Naive thymus-derived CD8-positive, alpha-beta T cell (primary cell): ENCODE data around the gene RPTOR. TPM values are rescaled to one million over a fixed set of nuclear protein-coding genes. Genes with fewer than 3 reads are reported as not detected.
A peak's percentile ranks its signal among the peaks of the same experiment; 100 is the strongest.

Source experiments
- ATAC-seq, 2 donors: fragments of 150-1000 bp; cut with Tn5 transposase in 1 of 2; sonication (Bioruptor Pico), chemical (Tn5 transposase) in 1 of 2; 1 replicate in 1 of 2; 2 replicates in 1 of 2; pipeline ENCODE4 v1.10.0; 2021; ENCODE audit warnings: mild to moderate bottlenecking in 2 of 2, moderate library complexity in 2 of 2
- POLR2A ChIA-PET: fragments of 350-600 bp; sonication (Branson Sonifier 250); formaldehyde crosslinking; loops from one replicate; lab custom pipeline; 2021; ENCODE audit warnings: antibody characterized with exemption; lab: Charles Lee
- DNase-seq, 10 donors: peaks; one replicate each; pipeline versions ENCODE4 v3.0.0 to v3.0.0-alpha.2; 2020 to 2022
- H3K27ac Mint-ChIP-seq, 10 donors: one replicate each; pipeline ENCODE4 v1.8.0; 2020 to 2022; ENCODE audit warnings: mild to moderate bottlenecking in 10 of 10, mixed read lengths in 10 of 10, moderate library complexity in 4 of 10, inconsistent platforms in 1 of 10
- H3K27me3 Mint-ChIP-seq, 5 donors: one replicate each; pipeline ENCODE4 v1.8.0; 2021 to 2022; ENCODE audit warnings: mixed read lengths in 5 of 5
- H3K36me3 Mint-ChIP-seq, 3 donors: one replicate each; pipeline ENCODE4 v1.8.0; 2020 to 2022; ENCODE audit warnings: mixed read lengths in 3 of 3, mild to moderate bottlenecking in 2 of 3, inconsistent platforms in 1 of 3
- H3K4me1 Mint-ChIP-seq, 4 donors: one replicate each; pipeline ENCODE4 v1.8.0; 2021 to 2022; ENCODE audit warnings: mixed read lengths in 4 of 4
- H3K4me3 Mint-ChIP-seq, 10 donors: one replicate each; pipeline ENCODE4 v1.8.0; 2020 to 2022; ENCODE audit warnings: mild to moderate bottlenecking in 10 of 10, mixed read lengths in 10 of 10, moderate library complexity in 6 of 10, inconsistent platforms in 1 of 10
- H3K9me3 Mint-ChIP-seq, 9 donors: one replicate each; pipeline ENCODE4 v1.8.0; 2020 to 2022; ENCODE audit warnings: mixed read lengths in 9 of 9, mild to moderate bottlenecking in 3 of 9, inconsistent platforms in 1 of 9, moderate library complexity in 1 of 9
- polyA plus RNA-seq, 3 donors: library from polyadenylated mRNA; unstranded; fragments of 300-500 nt; fragmentation: Illumina TruSeq; gene quantifications; one replicate each; pipeline ENCODE4 v1.2.3, GENCODE V29; 2021
- total RNA-seq, 8 experiments: library from RNA in 2 of 8; stranded (reverse) in 2 of 8; gene quantifications; one replicate each; pipeline ENCODE4 v1.2.3 and lab custom pipeline; 2021 to 2026

The RPTOR gene
- total and polyA plus RNA-seq, 5 experiments from 2014 or later = 5.3 to 53.9 (median 10.2) TPM

DNA sequence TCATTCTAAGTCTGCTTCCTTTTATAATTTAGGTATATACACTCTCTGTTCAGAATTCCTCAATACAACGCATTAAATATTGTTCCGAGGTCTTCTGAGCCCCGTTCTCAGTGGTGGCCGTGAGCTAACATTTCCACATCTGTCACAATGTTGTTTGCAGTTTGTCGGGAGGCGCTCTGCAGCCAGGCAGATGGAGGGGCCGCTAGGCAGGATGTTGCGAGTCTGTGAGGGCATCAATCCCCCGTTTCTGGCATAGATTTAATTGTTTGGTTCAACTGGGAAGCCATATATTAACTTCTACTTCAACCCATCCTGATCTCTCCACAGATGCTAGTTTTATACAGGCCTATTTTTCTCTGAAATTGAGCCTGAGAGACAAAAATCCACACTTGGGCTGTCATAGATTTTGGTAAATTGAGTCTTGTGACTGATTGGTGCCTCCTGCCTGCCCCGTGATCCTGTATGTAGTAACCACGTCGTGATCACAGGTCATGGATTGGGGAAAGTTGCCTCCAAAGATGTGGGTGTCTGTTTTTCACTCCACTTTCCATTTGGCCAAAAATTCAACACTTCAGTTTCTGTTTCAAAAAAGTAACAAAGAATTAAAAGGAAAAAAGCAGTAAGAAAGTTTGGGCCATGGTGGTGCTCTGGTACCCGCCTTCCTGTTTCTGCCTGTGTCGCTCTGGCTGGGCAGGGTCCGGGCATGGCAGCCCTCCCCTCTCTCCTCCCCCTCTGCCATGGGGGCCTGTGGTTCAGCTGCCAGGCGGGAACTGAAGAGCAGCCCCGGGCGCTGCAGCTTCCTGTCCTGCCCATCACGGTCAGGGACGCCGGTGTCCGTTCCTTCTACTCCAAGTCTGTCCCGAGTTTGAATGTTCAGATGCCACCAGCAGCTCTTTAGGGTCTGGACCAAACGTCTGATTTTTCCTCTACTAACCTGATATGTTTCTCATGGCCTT lies 41.5 kb downstream of the RPTOR start:
- no peak for DNase-seq
- H3K4me3 Mint-ChIP-seq = peak overlapping the region; percentile 8 to 64 (median 46)
- POLR2A ChIA-PET = no interaction called here

DNA sequence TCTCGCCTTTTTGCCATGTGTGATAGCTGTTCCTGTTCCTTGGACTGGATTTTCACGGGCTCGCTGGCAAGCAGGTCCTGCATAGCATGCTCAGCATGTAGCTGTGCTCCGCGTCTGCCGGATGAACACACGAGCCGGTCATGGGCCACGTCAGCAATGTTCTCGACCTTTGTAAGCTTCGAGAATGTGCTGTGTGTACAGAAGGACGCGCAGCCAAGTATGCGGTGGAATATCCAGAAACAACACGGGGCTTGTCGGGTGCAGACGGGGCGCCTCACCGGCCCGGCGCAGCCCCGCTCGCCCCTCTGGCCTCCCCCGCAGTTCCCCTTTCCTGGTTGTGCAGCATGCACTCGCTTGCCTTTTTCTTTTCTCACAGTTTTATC lies 42.2 kb downstream of the RPTOR start:
- Mint-ChIP-seq H3K27ac (peak overlapping the region in 7 of 10 donors; percentile 4 to 85 (median 77)), H3K36me3 (peaks cover 0 to 15% (median under 1%) of the 10 kb centered on the region in 3 donors), H3K4me1 (peaks cover 27 to 61% (median 51%) of the 10 kb centered on the region in 4 donors), H3K27me3 (no peaks in the 10 kb centered on the region), H3K4me3 (peak overlapping the region in 9 of 10 donors; percentile 8 to 64 (median 53)), H3K9me3 (no peaks in the 10 kb centered on the region)
- DNase-seq (no peak), ATAC-seq (no peak)
- POLR2A ChIA-PET = no interaction called here

More for the DNA sequence above, 41.5 kb downstream of the RPTOR start:
- H3K27ac Mint-ChIP-seq = peak overlapping the region in 8 of 10 donors; percentile 63 to 85 (median 80)
- peaks cover 0 to 17% (median 3%) of the 10 kb centered on the region in 3 donors for H3K36me3 Mint-ChIP-seq
- no peaks in the 10 kb centered on the region for H3K9me3 Mint-ChIP-seq
- peaks cover 26 to 57% (median 47%) of the 10 kb centered on the region in 4 donors for H3K4me1 Mint-ChIP-seq
- no peaks in the 10 kb centered on the region for H3K27me3 Mint-ChIP-seq
- ATAC-seq = peak in 1 of 2 donors; percentile 40

DNA sequence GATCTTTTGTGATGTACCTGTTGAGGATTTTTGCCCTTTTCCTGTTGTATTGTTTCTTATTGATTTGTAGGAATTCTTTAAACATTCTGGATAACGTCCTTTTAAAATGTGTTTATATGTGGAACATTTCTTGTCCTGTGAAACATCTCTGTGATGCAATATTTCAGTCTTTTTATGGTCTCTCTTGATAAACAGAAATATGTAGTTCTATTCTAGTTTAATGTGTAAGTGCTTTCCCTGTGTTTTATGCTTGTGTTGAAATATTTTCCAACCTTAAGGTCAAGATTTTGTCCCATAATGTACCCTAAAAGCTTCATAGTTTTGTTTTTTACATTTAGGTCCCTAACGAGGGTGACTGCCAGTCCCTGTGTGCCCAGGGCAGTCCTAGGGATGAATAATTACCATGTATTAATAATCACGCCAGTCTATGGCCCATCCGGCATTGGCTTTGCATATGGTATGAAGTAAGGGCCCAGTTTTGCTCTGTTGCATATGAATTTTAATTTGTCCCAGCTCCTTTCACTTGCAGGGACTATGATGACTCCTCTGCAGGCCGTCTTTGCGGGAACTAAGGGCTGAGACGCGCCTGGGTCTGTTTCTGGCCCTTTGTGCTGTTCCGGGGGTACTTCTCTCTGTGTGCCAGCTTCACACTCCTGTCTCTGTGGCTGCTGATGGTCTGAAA lies 44.2 kb downstream of the RPTOR start:
- H3K4me3 Mint-ChIP-seq = no peak overlapping the region
- H3K9me3 Mint-ChIP-seq = no peaks in the 10 kb centered on the region
- POLR2A ChIA-PET = interaction anchor here (0.5 kb wide), 1 partner anchor 187 kb away, joined by 5 read pairs; no protein-coding TSS in a partner anchor
- ATAC-seq (no peak), DNase-seq (no peak)
- no peaks in the 10 kb centered on the region for H3K27me3 Mint-ChIP-seq
- peaks cover 0 to 6% (median 0%) of the 10 kb centered on the region in 3 donors for H3K36me3 Mint-ChIP-seq
- H3K27ac Mint-ChIP-seq = peak overlapping the region in 2 of 10 donors; percentile 18 to 66
- H3K4me1 Mint-ChIP-seq = peaks cover 27 to 64% (median 53%) of the 10 kb centered on the region in 4 donors

DNA sequence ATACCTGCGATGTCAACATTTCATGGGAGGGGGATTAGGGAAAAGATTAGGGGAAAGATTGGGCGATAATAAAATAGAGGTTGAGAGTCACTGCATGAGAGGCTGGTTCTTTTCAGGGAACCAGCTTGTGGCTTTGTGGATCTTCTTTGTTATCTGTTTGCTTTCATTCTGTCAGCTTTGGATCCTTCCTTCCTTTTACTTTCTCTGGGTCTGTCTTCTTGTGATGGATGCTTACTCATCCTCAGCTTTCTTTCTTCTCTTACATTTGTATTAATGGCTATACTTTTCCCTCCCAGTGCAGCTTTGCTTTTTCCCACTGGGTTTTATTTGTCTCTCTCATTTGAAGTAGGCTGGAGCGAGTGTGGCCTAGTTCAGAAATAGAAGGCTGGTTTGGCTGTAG lies 47.1 kb downstream of the RPTOR start:
- ATAC-seq (no peak), DNase-seq (no peak)
- Mint-ChIP-seq H3K36me3 (no peaks in the 10 kb centered on the region), H3K27me3 (no peaks in the 10 kb centered on the region), H3K4me1 (peaks cover 29 to 75% (median 66%) of the 10 kb centered on the region in 4 donors), H3K27ac (peak overlapping the region in 9 of 10 donors; percentile 57 to 89 (median 75)), H3K9me3 (no peaks in the 10 kb centered on the region), H3K4me3 (peak overlapping the region in 2 of 10 donors; percentile 16 to 48)
- POLR2A ChIA-PET = no interaction called here

DNA sequence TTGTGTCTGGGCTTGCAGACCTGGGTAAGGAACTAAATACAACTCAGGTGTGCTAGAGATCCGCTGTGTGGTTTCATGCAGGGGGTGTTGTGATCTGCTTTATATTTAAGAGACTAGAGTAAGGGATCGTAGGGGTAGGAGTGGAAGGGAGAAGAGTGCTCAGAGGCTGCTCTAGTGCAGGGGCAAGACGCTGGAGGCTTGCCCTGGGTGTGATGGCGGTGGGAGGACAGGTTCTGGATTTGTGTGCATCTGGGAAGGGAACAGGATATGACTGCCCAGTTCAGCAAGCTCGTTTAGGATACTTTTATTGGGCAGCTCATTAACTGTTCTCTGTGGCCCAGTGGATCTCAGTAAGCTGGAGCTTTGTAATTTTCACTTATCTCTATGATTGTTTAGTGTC lies 47.6 kb downstream of the RPTOR start:
- no peaks in the 10 kb centered on the region for H3K27me3 Mint-ChIP-seq
- H3K27ac Mint-ChIP-seq = peak overlapping the region in 8 of 10 donors; percentile 56 to 89 (median 66)
- H3K4me1 Mint-ChIP-seq = peaks cover 31 to 75% (median 67%) of the 10 kb centered on the region in 4 donors
- ATAC-seq (no peak), DNase-seq (no peak)
- POLR2A ChIA-PET = no interaction called here
- H3K36me3 Mint-ChIP-seq = no peaks in the 10 kb centered on the region
- peak overlapping the region in 3 of 10 donors; percentile 1 to 48 (median 5) for H3K4me3 Mint-ChIP-seq
- no peaks in the 10 kb centered on the region for H3K9me3 Mint-ChIP-seq

DNA sequence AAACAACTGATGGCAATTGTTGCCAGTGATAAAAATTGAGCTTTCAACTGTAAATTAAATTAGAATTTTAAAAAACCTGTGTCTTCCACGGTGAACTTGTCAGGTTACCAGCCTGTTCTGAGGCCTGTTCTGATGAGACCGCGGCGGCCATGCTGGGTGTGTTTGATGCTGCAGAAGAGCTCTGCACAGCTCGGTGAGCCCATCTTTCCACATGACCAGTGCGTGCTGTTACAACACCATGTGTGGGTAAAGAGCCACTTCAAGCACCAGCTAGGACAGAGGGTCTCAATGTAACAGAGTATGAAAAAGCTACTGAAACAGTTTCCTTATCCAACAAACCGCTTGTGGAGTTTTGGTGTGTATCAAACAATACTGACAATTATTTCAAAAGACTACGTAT lies 48.5 kb downstream of the RPTOR start:
- no peak for ATAC-seq
- no peak for DNase-seq
- Mint-ChIP-seq H3K4me1 (peaks cover 33 to 82% (median 73%) of the 10 kb centered on the region in 4 donors), H3K4me3 (no peak overlapping the region), H3K36me3 (no peaks in the 10 kb centered on the region), H3K9me3 (no peaks in the 10 kb centered on the region), H3K27me3 (no peaks in the 10 kb centered on the region), H3K27ac (no peak overlapping the region)
- POLR2A ChIA-PET = no interaction called here

DNA sequence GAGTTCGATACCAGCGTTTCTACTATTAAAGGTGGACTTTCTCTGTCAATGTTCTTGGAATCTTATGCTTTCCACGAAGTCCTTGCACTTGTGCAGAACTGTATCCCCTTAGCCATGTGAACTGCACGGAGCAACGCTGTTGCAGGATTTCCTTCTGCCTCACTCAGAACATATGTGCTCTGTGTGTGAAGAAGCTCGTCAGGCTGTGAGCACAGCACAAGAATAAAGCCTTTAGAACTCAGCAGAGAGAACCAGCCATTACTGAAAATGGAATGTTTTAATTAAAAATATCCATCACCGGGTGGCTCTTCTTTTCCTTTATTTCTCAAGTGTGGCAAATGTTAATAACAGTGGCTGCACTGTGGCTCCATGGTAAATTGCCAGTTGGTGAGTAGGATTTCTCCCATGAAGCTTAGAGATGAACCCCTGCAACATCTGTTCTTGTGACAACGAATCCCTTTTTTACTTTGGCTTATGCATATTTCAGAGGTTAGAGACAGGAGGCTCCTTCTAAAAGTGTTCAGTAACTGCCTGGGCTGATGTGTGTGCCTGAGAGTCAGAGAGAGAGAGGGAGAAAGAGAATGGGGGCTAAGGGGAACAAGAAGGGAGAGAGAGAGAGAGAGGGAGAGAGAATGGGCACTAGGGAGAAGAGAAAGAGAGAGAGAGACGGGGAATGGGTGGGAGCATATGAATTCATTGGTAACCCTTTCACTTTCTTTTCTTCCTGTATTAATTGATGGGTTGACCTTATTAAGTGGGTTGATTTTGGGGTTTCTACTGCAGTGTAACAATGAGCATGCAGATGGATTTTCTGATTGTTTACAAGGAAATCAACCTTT lies 50.0 kb downstream of the RPTOR start:
- ATAC-seq = no peak
- no peaks in the 10 kb centered on the region for H3K36me3 Mint-ChIP-seq
- POLR2A ChIA-PET = no interaction called here
- H3K27me3 Mint-ChIP-seq = no peaks in the 10 kb centered on the region
- H3K4me1 Mint-ChIP-seq = peaks cover 39 to 83% (median 82%) of the 10 kb centered on the region in 4 donors
- no peak for DNase-seq
- no peaks in the 10 kb centered on the region for H3K9me3 Mint-ChIP-seq
- peak overlapping the region in 6 of 10 donors; percentile 8 to 86 (median 56) for H3K27ac Mint-ChIP-seq
- peak overlapping the region in 4 of 10 donors; percentile 25 to 57 (median 37) for H3K4me3 Mint-ChIP-seq

DNA sequence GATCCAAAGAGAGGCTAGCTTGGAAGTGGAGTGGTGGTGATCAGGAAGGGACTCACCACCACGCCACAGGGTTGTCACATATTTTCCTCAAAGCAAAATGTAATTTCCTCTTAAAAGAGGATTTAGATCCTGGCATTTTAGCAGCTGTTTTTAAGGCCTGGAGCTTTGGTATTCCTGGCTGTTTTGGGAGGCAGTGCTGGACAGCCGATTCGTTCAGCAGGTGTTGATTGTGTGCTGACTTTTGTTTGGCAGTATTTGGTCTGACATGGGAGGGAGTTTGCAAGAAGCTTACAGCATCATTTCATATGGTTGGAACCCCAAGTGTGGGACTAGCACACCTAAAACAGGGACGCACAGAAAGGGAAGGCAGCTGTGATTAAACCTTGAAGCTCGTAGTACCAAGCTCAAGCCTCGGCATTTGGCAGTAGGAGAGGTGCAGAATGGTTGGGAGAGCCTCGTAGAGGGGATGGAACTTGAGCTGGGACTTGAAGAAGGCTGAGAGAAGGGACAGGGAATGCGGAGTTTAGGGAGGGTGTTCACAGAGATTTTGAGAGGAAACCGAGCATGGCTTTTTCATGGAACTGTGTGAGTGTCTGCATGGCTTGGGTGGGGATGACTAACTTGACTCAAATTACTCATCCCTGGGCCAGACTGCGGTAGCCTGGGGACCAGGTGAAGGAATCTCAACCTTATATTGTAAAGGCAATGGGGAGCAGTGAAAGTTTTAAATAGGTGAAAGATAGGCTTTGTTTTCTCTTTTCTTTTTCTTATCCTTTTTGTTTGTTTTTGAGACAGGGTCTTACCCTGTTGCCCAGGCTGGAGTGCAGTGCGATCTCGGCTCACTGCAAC lies 52.3 kb downstream of the RPTOR start:
- Mint-ChIP-seq H3K27me3 (no peaks in the 10 kb centered on the region), H3K36me3 (peaks cover 0 to 4% (median 0%) of the 10 kb centered on the region in 3 donors), H3K9me3 (no peaks in the 10 kb centered on the region), H3K4me3 (peak overlapping the region in 1 of 10 donors; percentile 19), H3K27ac (peak overlapping the region in 5 of 10 donors; percentile 40 to 82 (median 52)), H3K4me1 (peaks cover 39 to 74% (median 70%) of the 10 kb centered on the region in 4 donors)
- no peak for DNase-seq
- ATAC-seq = no peak
- POLR2A ChIA-PET = interaction anchor here (0.5 kb wide), 1 partner anchor 142 kb away, joined by 3 read pairs; no protein-coding TSS in a partner anchor

DNA sequence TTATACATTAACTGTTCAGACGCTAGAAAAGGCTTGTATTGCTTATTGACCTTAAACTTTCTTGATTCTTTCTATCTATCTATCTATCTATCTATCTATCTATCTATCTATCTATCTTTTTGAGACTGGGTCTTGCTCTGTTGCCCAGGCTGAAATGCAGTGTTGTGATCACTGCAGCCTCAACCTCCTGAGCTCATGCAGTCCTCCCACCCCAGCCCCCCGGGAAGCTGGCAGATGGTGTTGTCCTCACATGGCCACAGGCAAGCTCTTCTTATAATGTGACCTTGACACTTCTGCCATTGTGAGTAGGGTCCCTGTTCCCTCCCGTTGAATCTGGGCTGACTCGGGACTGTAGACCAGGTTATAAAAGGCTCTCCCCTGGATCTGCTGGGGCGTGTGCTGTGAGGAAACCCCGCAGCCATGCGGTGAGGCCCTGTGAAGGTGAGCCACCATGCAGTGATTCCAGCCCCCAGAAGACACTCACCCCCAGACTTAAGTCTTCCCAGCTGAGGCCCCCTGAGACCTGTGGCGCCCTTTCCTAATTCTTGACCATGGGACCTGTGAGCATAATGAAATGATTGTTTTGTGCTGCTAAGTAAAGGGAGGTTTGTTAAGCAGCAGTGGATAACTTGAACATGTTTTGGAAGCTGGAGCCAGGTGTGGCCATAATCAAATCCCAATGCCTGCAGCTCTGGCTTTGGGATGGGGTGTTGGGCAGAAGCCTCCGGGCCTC lies 54.3 kb downstream of the RPTOR start:
- DNase-seq (no peak), ATAC-seq (no peak)
- Mint-ChIP-seq H3K9me3 (no peaks in the 10 kb centered on the region), H3K4me1 (peaks cover 40 to 79% (median 79%) of the 10 kb centered on the region in 4 donors), H3K36me3 (peaks cover 0 to 4% (median 4%) of the 10 kb centered on the region in 3 donors), H3K4me3 (peak overlapping the region in 3 of 10 donors; percentile 40 to 51 (median 44)), H3K27ac (peak overlapping the region in 5 of 10 donors; percentile 13 to 80 (median 32)), H3K27me3 (no peaks in the 10 kb centered on the region)
- POLR2A ChIA-PET = interaction anchor here (0.7 kb wide), 1 partner anchor 197 kb away, joined by 3 read pairs; no protein-coding TSS in a partner anchor

DNA sequence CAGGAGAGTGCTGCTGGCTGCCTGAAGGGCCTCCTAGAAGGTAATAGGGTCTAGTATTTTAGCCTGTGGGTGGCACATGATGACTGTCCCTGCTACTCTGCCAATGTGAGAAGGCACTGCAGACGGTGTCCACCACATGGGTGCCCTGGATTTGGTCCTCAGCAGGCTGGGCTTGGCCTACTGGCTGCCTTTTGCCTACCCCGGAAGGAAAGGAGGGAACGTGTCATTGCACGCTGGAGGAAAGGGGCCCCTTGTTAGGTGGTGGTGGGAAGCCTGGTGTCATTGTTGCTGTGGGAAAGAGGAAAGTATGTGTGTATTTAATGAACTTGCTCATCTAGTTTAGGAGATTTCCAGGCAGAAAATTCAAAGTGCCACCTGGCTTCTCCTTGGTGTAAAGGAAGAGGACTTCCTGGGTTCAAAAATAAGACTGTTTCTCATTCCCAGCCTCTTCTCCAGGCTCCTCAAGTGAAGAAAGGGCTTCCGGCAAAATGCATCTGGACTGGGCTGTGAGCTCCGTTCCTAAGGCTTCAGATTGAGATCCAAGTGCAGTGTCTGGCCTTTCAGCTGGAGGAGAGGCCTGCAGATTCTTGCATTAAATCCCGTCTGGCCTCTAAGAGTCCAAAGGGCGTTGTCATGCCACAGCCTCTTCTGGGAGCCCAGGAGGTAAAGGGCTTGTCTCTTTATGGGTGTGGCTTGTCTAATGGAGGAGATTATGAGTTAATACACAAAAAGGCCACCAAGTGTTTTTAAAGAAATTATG lies 55.1 kb downstream of the RPTOR start:
- Mint-ChIP-seq H3K27ac (peak overlapping the region in 7 of 10 donors; percentile 21 to 83 (median 72)), H3K27me3 (no peaks in the 10 kb centered on the region), H3K9me3 (no peaks in the 10 kb centered on the region), H3K36me3 (peaks cover 0 to 4% (median 4%) of the 10 kb centered on the region in 3 donors), H3K4me3 (peak overlapping the region in 5 of 10 donors; percentile 2 to 51 (median 44)), H3K4me1 (peaks cover 42 to 81% (median 79%) of the 10 kb centered on the region in 4 donors)
- POLR2A ChIA-PET = no interaction called here
- DNase-seq = no peak
- no peak for ATAC-seq
